Amniotic stem cell (primary cell): ENCODE measurements around the gene CCDC30.
"Not testable (repeated sequence)": the region's sequence is repeated elsewhere in the genome, so short reads cannot be mapped to it uniquely, and the experiment has no call there.

Experiments
- DNase-seq: peaks from one replicate; lab custom pipeline; 2025; lab: John Stamatoyannopoulos, UW

CCDC30 gene

DNA sequence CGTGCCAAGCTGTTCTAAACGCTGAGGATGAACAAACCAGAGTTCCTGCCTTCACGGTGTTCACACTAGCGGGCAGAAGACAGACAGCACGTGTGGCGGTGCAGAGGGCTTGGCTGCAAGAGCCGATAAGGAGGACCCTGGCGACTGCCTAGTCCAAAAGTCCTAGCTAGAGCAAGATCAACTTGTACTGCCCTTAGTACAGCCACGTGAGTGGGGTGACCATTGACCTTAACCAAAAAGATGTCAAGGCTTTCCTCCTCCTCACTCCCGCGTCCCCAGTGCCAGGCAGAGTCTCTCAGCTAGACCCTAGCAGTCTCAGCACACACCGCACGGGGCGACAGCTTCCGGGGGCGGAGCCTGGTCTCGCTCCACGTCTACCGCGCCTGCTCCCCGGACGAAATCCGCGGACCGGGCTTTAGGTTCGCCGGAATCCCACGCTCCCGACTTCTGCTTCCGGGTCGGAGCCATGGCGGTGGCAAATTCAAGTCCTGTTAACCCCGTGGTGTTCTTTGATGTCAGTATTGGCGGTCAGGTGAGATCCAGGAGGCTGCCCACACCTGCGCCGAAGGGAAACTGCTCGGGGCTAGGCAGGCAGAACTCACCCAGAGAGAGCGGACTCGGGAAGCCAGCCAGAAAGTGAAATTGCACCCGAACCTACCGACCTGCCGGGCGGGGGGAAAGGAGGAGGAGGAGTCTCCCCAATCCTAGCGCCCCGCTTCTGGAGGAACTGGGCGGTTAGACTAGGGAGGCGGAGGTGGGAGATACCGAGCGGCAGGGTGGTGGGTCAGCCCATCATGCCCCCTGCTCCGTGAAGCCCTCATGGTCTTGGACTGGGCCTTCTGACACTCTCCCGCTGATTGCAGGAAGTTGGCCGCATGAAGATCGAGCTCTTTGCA lies 195.1 kb downstream of the CCDC30 start, which contains the start of gene PPIH:
TSS of gene PPIH (plus strand) at position 443 of the 896 bp plus-strand sequence. CDS start at position 467, 24 bp downstream.
- peak; percentile 73 for DNase-seq

- no peak for DNase-seq
These were observed 195.8 kb downstream of the CCDC30 start for GRCh38 chr1:42658877-42659337.

GRCh38 chr1:42660907-42661500 lies 197.9 kb downstream of the CCDC30 start:
- no peak for DNase-seq

DNA sequence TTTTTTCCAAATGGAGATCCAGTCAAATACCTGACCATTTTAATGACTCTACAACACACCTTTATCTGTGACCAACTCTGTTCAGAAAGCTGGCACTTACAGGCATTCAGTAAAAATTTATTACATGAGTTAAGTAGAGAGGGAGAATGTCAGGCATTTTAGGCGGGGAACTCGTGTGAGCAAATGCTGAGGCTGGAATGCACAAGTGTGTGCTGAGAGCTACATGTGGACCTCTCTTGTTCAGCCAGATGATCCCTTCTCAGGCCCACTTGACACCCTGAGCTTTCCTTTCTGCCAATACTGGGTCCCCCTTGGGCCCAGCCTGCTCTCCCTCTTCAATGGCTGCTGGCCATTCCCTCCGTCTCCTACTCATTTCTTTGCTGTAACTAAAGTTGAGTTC lies 206.8 kb downstream of the CCDC30 start:
- no peak for DNase-seq

GRCh38 chr1:42670425-42670824 lies 207.3 kb downstream of the CCDC30 start:
- DNase-seq = no peak

DNA sequence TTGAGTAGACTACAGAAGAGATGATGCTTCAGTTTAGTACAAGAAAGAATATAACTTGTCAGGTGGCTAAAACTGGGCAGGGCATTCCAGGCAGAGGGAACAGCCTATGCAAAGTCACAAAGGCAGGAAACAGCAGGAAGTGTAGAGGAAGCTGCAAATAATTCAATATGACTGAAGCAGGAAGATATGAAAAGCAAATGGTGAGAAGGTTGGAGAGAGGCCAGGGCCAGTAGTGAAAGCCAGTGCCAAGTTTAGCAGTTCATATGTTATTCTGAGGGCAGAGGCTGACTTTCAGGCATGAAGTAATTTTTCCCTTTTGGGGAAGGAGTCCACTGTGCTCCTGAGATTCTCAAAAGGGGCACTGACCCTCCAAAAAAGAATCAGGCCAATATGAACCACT lies 211.1 kb downstream of the CCDC30 start:
- DNase-seq = no peak

GRCh38 chr1:42674682-42675081 lies 211.6 kb downstream of the CCDC30 start:
- no peak for DNase-seq

GRCh38 chr1:42675467-42675866 lies 212.4 kb downstream of the CCDC30 start:
- no peak for DNase-seq

- no peak for DNase-seq
These were observed 213.5 kb downstream of the CCDC30 start for GRCh38 chr1:42676534-42677087.

- DNase-seq = no peak
These were observed 216.4 kb downstream of the CCDC30 start for GRCh38 chr1:42679364-42679983.

GRCh38 chr1:42680055-42680454 lies 217.0 kb downstream of the CCDC30 start:
- no peak for DNase-seq

DNA sequence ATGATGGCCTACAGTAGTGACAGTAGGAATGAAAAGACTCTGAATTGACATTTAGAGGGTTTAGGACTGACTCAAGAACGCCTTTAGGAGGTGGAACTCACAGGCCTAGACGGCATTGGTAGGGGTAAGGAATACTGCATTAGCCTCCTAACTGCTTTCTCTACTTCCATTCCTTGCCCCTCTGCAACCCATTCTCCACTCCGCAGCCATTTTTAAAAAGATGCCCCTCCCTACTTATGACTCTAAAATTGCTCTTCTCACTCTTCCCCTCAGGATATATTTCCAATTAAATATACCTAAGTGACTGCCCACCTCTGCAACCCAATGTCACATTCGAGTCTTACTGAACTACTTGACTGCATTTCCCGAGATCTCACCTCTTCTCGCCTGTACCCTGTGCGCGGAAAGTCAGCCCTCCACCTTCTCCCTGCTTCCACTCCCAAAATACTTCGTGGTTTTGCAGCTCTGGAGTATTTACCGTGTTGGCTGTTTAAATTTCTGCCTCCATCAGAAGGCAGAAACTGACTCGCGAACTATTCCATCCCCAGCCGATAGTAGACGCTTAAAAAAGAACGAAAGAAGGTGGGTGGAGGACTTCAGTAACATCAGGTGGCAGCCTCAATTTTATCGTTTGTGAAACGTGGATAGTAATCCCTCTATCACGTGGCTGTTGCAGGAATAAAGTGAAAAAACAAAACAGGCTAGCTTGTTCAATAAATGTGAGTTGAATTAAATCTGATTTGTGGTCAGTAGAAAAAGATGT lies 218.0 kb downstream of the CCDC30 start:
- no peak for DNase-seq

DNA sequence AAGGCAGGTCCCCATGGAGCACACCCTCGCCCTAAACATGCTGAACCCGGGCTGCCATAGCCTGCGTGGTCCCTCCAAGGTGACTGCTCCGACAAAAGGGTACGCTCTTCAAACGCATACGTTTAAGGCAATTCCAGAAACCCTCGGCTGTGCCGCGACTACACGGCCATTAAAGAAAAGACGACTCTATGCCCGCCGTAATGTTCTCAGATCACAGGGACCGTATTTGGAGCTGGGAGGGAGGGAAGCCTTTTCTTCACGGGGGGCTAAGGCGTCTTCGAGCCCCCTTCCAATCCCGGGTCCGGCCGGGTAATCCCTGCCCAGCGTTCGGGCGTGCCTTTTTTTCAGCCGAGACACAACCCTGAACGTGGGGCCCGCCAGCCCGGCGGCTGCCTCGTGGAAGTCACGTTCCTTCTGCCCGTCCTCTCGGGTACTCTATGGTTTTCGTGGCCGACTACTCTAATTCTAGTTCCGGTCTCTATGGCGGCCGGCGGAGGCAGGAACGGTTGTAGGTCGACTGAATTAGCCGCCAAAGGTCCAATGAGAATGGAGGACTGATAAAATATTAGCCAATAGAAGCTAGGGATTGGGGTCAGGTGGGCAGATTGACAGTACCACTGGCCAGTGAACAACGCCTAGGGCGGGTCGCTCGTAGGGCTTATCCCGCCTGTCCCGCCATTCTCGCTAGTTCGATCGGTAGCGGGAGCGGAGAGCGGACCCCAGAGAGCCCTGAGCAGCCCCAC lies 218.8 kb downstream of the CCDC30 start, which contains the start of gene YBX1:
TSS of gene YBX1 (plus strand) at position 678 of the 743 bp plus-strand sequence. CDS start 148 bp downstream, outside the sequence.
- peak; percentile 98 for DNase-seq

DNA sequence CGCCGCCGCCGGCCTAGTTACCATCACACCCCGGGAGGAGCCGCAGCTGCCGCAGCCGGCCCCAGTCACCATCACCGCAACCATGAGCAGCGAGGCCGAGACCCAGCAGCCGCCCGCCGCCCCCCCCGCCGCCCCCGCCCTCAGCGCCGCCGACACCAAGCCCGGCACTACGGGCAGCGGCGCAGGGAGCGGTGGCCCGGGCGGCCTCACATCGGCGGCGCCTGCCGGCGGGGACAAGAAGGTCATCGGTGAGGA lies 219.3 kb downstream of the CCDC30 start:
- DNase-seq = not testable (repeated sequence)

DNA sequence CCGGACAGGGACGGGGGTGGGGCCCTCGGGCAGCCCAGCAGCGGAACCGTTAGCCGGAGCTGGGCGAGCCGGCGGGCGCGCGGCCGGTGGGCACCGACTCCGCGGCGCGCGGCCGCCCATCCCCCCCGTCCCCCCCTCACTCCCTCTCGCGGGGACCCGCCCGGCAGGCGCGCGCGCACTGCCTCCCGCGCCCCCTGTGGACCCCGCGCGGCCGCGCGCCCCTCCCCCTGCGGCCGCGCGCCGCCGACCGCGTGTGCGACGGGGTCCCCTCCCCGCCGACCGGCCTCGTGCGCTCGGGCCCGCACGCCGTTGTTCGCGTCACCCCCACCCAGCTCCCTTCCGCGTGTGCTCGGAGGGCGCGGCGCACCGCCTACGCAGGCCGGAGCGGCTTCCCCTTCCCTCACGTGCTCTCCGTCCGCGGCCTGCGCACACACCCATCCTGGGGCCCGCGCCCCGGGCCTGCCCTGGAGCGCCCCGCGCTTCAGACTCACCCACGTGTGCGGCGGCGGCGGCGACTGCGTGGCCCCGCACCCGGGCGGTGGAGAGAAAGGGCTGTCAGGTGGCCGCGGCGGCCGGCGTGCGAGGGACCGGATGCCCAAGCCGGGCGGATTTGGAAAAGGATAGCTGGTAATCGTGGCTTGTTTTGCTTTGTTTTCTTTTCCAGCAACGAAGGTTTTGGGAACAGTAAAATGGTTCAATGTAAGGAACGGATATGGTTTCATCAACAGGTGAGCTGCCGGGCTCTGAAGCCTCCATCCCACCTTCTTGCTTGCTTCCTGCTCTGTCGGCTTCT lies 219.8 kb downstream of the CCDC30 start:
- peak; percentile 41 for DNase-seq

GRCh38 chr1:42684139-42684538 lies 221.1 kb downstream of the CCDC30 start:
- DNase-seq = no peak

DNA sequence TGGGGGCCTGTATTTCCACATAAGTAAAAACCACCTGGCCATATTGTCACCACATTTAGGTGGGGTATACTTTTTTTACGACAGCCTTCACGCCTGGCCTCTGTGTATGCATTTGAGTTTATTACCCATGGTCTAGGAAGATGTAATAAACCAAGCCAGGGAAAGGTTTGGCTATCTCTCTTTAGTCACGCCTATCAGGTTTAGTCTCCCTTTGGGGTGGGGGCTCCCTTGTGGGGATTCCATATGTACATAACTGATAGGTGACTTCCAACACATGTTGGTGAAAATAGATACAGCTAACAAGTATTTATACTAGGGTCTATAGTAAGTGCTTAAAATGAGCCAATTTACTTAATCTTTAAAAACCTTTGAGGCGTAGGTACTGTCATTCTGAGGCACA lies 223.3 kb downstream of the CCDC30 start:
- no peak for DNase-seq

DNA sequence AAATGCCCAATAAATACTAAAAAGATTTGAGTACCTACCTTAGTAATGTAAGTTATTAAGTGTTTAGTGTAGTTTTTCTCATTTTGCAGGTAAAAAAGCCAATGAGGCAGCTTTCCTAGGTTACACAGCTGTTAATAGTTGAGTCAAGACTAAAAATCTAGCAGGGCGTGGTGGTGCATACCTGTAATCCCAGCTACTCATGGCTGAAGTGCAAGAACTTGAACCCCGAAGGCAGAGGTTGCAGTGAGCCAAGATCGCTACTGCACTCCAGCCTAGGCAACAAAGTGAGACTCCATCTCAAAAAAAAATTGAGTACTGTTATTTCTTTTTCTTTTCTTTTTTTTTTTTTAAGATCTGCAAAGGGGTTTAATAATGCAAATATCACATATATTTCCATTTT lies 226.8 kb downstream of the CCDC30 start:
- DNase-seq = no peak

GRCh38 chr1:42690477-42691156 lies 227.5 kb downstream of the CCDC30 start:
- DNase-seq = no peak

GRCh38 chr1:42691157-42691498 lies 228.0 kb downstream of the CCDC30 start:
- no peak for DNase-seq
